GM18508 (cell line): Measurements from ENCODE around the gene BMERB1.

ENCODE experiments used
- ATAC-seq: cut with Tn5 transposase; IDR thresholded peaks from one replicate; pipeline ENCODE4 v1.9.1; 2021; ENCODE audit warnings: moderate number of reproducible peaks; ENCODE audit not compliant: insufficient read depth, unreplicated experiment

Gene BMERB1

DNA sequence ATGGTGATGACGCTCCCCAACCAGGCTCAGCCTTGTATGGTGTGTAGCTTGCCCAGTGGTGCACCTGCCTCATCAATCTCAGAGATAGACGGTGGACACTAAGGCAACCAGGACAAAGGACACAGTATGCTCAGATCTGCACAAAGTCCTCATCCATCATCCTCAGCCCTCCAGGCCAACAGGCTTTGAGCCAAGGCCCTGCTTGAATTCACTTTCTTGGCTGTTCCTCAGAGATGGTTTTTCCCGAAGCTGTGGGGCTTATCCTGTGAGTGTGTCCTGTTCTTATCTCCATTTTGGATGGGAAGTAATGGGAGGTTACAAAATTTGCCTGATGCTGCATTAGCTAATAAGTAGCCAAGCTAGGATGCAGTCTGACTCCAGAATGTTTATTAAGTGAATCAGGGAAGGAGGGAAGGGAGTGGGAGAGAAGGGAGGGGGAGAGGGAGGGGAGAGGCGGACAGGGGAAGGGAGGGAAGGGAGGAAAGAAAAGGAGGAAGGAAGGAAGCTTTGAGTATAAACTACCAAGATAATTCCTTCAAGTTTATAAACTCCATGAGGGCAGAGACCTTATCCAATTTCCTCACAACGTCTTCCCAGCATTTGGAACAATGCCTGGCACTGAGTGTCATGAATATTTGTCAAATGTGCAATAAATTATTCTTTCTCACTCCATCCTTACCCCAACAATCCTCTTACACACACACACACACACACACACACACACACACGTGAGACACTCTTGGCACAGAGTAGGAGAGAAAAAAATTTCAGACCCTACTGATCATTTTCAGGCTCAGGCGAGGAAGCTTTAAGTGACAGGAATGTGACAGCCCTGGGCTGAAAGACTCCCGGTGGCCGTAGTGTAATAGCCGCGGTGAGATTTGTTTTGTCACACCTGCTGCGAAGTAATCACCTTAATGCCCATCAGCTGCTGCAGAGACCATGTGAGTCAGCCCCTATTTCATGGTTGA, 84.3 kb downstream of the BMERB1 start:
- no peak for ATAC-seq

DNA sequence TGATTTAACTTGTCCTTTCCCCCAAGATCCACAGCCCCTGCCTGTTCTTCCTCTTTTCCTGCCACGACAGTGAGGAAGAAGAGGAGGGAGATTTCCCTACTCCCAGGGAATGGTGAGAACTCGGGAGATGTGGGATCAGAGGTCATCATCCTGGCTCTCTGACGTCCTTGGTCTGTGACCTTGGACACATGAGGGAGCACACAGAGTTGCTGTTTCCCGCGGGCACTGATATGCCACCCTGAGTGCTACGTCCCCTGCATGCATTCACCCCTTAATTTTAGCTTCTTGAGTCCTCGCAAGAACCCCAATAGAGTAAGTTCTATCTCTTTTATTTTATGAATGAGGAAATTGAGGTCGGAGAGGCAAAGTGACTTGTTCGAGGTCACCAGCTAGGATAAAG, 85.4 kb downstream of the BMERB1 start:
- no peak for ATAC-seq

DNA sequence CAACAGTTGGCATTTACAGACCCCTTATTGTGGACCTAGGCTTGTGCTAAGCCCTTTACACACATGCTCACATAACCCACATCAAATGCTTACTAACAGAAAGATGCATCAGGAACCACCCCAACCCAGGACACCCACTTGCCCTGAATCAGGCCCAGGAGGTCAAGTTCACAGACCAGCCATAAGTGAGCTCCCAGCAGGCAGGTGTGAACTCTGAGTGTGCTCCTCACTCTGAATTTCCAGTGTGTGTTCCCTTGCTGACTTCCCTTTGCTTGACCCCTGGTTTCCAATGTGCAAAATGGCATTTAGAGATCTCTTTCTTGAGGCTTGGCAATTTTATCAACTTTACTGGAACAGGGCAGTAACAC, 87.0 kb downstream of the BMERB1 start:
- ATAC-seq: no peak

DNA sequence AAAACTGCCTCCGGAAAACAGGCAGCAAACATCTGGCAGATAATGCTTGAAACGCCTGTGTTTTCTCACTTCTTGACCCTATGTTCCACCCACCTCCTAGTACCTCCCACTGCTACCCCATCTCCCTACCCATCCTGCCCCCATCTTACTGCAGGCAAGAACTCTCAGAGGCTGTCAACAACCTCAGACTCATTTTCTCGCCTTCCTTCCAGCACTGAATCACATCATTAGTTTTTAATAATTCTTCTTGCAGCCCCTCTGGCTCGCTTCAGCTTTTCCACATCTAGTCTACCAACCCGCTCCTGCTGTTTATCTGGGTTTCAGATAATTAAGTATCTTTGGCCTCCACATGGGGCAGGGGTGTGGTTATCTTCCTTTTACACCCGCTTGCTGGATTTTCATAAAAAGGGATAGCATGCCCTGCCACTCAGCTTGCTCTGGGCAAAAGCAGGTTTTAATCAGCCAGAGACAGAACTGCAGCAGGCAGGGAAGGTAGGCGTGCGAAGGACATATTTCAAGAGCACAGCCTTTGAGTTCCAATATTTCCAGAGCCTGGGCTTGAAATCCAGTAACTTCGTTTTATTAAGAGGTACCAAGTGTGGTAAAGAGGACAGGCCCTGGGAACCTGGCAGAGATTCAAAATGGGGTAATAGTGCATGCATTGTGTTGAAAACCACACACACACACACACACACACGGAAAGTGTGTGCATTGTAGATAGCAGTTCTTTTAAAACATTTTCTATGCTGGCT, 87.5 kb downstream of the BMERB1 start:
- ATAC-seq: no peak

DNA sequence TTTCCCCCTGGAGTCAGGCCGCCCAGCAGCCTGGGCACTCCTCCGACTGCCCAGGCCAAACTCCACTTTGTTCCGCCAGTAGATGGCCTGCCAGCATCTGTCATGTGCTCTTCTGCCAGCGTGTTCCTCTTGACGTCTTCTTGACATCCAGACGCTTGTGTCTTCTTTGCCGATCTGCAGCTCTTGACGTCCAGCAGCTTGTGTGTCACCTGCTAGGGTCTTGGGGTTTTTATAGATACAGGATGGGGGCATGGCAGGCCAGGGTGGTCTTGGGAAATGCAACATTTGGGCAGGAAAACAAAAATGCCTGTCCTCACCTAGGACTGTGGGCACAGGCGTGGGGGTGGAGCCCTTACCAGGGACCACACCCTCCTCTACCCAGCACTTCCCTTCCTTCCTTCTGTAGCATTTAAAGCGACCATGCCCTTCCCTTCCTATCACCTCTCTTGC, 88.7 kb downstream of the BMERB1 start:
- no peak for ATAC-seq

DNA sequence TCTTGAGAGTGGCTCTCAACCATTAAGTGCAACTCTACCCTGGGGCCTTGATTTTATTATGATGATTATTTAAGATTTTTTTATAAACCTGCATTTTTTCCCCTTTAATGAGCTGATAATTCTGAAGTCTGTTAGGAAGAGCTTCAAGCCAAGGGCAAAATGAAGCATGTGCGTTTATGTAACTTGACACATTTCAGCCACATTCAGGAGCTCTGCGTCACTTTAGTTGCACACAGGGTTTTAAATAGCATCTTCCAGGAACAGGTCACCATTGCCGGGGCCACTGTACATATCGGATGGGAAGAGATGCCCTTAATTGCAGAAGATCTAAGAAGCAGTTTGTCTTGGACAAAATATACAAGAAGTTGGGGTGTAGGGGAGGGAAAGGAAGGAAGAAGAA, 89.6 kb downstream of the BMERB1 start:
- no peak for ATAC-seq

DNA sequence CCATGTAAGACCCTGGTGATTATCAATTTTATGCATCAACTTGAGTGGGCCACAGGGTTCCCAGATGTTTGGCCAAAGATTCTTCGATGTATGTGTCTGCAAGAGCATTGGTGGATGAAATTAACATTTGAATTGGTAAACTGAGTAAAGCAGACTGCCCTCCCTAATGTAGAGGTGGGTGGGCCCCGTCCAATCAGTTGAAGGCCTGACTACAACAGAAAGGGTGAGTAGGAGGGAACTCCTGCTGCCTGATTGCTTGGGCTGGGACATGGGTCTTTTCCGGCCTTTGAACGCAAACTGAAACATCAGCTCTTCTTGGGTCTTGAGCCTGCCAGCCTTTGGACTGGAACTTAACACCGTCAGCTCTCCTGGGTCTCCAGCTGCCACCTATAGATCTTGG, 90.6 kb downstream of the BMERB1 start:
- ATAC-seq: no peak

DNA sequence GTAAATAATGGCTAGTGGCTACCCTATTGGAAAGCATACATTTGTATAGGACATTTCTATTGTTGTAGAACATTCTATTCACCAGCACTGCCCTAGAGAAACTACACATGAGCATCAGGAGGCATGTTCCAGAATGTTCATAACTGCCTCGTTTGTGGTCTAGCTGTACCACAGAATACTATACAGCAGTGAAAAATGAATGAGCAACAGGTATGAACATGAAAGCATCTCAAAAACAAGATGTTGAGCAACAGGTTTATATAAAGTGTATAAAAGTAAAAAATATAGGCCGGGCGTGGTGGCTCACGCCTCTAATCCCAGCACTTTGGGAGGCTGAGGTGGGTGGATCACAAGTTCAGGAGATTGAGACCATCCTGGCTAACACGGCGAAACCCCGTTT, 91.7 kb downstream of the BMERB1 start:
- ATAC-seq: no peak

DNA sequence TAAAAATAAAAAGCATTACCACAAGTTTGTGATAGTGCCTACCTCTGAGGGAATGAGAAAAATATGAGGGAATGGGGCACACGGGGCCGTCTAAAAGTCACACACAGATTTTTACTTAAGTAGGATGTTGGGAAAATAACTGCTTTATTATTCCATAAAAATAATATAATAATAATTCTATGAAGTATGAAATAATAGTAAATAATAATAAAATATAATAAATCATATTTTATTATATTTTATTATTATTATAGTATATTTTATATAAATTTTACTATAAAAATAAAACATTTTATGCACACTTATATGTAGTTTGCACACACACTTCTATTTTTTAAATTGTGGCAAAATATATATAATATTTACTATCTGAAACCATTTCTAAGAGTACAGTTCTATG, 92.3 kb downstream of the BMERB1 start:
- ATAC-seq: no peak

DNA sequence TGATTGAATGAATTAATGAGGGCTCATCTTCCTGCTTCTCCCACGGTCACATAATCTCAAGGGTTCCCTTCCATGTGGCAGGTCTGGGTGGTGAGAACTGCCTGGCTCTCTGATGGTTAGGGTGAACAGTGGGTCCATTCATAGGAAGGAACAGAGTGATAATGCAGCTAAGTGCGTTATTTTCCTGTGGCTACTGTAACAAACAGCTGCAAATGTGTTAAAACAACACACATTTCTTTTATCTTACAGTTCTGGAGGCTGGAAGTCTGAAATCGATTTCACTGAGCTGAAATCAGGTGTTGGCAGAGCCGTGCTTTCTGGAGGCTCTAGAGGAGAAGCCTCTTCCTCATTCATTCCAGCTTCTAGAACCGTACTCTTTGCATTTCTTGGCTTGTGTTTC, 95.3 kb downstream of the BMERB1 start:
- no peak for ATAC-seq

DNA sequence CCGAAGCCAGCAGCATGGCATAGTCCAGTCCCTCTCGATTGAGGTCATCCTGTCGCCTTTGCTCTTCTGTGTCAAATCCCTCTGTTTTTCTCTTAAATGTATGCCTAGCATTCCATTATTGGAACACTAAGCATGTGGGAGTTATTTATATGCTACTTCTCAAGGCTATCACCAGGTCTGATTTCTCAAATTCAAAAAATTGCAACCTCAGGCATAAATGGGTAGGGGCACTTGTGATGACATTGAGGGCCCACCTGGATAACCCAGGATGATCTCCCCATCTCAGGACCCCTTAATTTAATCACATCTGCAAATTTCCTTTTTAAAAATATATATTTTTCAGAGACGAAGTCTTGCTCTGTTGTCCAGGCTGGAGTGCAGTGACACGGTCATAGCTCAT, 95.7 kb downstream of the BMERB1 start:
- no peak for ATAC-seq

DNA sequence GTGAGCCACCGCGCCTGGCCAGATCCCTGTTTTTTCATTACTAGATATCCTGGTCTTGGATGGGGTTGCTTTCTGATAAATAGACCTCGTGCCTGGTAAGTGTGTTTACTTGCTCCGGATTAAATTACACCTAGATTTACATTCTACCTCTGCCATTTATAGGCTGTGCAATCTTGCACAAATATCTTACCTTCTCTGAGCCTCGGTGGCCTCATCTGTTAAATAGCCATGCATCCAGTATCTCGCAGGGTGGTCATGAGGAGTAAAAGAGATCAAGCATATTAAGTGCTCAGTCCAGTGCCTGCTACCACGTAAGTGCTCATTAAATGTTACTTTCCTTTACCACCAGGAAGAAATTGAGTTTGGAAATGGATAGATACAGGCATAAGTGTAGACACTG, 98.4 kb downstream of the BMERB1 start:
- ATAC-seq: no peak

DNA sequence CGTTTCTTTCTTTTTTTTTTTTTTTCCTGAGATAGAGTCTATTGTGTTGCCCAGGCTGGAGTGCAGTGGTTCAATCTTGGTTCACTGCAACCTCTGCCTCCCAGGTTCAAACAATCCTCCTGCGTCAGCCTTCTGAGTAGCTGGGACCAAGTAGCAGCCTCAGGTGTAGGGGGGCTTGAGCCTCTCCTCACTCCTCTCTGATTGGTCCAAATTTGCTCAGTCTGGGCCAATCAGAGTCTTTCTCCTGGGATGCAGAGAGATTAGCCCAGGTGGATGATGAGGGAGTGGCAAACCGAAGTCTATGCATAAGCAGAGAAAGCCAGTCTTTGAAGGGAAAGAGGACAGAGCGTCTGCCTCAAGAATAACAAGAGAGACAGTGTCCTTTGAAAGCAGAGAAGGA, 99.0 kb downstream of the BMERB1 start:
- ATAC-seq: no peak

DNA sequence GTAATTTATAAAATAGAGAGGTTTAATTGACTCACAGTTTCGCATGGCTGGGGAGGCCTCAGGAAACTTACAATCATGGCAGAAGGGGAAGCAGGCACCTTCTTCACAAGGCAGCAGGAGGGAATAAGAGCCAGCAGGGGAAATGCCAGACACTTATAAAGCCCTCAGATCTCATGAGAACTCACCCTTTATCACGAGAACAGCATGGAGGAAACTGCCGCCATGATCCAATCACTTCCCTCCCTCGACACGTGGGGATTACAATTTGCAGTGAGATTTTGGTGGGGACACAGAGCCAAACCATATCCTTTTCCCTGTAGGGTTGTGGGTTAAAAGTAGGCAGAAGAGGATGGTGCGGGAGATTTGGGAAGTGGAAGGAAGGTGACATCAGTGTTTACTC, 101.4 kb downstream of the BMERB1 start:
- ATAC-seq: no peak

DNA sequence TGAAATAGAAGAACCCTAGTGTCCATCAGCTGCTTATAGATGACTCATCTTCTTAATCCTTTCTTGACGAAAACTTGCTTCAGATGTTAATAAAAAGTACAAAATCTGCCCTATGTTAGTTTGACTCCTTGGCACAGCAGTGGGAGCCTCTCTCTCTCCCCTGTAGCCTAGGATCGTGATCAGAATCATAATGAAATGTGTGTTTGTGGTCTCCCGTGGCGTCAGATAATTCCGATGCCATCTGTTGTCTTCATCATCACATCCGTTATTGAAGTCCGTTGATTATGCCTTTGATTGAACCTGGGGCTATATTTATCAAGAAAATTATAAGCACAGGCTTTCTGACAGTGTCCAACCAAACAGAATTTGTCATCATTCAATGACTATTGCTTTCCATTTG, 102.5 kb downstream of the BMERB1 start:
- ATAC-seq: no peak

DNA sequence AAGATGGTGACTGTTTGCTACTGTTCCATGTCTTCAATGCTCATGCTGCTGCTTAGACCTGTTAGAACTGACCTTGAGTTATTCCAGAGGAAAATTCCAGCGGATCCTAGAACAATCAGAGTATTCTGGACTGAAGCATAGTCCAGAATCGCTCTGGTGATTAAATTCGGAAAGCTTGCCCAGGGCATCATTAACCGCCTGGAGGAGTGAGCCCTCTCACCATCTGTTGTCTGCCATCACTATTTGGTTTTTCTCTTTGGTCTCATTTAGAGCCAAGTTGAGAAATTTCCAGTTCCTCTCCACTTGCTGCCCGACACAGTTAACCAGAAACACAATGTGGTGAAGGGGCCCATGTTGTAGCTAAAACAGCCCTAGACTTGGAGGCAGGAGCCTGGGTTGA, 104.1 kb downstream of the BMERB1 start:
- no peak for ATAC-seq

DNA sequence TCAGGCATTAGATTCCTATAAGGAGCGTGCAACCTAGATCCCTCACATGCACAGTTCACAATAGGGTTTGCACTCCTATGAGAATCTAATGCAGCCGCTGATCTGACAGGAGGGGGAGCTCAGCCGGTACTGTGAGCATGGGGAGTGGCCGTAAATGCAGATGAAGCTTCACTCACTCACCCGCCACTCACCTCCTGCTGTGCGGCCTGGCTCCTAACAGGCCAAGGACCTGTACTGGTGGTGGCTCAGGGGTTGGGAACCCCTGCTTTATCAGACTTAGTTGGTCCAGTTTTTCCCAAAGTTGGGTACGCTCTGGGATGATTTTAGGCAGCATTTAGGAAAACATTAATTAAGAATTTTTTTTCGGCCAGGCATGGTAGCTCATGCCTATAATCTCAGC, 104.8 kb downstream of the BMERB1 start:
- no peak for ATAC-seq

DNA sequence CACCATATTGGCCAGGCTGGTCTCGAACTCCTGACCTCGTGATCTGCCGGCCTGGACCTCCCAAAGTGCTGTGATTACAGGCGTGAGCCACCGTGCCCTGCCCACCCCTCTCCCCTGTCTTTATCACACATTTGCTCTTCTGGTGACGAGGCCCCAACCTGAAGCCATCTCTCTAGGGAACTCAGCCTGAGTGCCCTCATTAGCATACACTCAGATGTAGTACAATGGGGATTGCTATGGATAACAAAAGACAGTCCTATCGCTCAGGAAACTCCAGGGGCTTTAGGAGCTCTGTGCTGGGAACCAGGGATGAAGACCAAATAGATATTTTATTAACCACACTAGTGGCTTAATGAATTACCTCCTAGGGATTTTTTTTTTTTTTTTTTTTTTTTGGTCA, 107.9 kb downstream of the BMERB1 start:
- no peak for ATAC-seq

DNA sequence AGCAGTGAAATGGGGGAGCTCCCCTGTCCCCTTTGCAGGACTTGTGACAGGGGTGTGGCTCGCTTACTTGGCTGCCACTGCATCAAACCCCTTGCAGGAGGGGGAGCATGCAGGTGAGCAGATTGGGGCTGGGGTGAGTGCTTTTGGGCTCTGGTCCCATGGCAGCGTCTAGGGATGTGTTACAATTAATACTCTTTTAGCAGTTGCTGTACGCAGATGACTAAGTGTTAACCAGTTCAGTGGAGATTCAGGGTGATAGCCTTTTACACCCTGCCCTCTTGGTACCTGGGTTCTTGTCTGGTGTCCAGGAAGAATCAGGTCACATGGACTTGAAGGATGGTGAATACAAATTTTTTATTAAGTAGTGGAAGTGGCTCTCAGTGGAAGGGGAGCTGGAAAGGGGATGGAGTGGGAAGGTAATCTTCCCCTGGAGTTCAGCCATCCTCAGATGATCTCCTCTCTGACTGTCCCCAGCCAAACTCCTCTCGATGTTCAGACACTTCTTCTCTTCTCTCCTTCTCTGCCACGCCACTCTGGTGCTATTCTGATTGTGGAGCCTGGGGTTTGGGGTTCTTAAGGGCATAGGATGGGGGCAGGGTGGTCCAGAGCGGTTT, 108.5 kb downstream of the BMERB1 start:
- no peak for ATAC-seq

DNA sequence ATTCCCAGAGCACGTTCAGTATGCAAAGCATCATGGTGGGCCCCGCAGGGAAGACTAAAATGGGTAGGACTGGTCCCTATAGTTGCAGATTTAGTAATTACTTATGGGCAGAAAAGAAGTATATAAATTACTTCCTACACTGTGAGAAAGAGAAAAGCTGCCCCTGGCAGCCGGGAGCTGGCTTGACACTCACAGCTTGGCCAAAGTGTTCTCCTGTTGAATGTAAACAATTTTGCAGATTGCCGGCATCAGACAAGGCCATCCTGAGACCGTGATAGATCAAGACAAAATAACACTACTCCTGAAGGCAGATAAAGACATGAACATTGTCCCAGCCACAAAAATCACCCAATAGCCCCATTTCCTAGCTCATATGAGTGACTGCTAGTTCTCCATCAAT, 110.0 kb downstream of the BMERB1 start:
- no peak for ATAC-seq

DNA sequence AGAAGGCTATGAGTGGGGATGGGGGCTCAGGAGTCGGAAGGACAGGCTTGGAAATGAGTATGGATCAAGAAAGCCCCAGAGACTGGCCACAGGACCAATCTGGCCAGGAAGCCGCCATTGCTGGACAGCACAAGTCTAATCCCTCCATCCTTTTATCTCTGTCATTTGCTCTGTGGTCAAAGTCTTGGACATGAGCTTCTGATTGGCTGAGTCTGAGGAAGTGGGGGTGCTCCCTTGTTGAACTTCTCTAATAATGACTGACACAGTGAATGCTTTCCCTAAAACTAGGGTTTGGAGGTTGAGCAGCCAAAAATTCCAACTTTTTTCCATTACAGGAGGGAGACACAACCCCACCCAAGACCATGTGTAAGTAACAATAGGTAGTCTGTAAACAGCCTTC, 111.2 kb downstream of the BMERB1 start:
- ATAC-seq: no peak
